ENCODE measurements around the gene IZUMO4.

The IZUMO4 gene

DNA sequence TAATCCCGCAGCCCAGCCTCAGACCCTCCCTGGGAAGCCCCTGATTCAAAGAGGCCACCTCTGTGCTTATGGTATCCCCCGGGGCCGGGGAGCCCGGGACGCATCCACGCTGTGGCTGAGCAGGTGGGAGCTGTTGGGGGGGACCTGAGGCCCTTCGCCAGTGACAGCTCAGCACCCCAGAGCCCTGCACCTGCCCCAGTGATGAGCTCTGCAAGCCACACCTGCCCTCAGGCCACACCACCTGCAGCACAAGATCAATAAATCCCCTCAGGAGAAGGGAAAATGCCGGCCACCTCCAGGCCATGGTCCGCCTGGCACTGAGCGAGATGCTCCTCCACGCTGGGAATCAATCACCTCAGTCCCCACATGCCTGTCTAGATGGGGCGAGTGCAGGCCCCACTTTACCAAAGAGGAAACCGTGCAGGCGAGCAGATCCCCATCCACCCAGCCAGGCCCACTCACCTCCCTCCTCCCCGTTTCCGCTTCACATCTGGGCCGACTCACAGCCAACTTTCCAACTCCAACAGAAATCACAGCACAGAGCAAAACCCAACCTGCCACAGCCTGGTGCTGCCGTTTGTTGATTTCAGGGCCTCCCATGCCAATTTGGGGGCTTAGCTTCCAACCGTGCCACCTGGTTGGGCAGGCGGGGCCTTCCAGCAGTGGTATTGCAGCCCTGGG is 13.4 kb upstream of the IZUMO4 start:
- peak; percentile 41 for DNase-seq

DNA sequence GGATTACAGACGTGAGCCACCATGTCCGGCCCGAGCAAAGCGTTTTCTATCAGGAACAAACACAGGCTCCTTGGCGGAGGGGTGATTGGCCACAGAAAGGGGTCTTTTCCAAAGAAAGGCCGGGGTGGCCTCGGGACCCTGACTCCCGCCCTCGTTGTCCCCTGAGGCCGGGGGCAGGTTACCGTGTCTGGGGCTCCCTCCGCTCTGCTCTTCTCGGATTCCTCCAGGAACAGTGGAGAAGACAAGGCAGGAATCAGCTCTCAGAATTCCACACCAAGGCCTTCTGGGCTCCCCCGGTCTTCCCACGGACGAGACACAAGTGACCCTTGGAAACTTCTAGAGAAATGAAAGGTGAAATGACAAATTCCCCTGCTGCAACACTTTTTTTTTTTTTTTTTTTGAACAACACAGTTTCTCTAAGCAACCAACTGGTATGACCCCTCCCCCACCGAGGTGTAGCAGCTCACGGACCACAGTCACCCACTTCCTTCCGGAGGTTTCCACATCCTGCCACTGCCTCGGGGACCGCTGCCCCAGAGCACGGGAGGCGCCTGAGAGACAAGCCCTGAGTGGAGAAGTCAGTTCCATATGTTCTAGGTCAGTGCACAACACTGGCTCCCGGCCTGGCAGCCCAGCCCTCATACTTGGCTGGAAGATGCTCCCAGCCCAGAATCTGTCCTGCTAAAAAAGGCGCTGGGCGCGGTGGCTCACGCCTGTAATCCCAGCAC is 11.6 kb upstream of the IZUMO4 start:
- peak; percentile 100 for DNase-seq

DNA sequence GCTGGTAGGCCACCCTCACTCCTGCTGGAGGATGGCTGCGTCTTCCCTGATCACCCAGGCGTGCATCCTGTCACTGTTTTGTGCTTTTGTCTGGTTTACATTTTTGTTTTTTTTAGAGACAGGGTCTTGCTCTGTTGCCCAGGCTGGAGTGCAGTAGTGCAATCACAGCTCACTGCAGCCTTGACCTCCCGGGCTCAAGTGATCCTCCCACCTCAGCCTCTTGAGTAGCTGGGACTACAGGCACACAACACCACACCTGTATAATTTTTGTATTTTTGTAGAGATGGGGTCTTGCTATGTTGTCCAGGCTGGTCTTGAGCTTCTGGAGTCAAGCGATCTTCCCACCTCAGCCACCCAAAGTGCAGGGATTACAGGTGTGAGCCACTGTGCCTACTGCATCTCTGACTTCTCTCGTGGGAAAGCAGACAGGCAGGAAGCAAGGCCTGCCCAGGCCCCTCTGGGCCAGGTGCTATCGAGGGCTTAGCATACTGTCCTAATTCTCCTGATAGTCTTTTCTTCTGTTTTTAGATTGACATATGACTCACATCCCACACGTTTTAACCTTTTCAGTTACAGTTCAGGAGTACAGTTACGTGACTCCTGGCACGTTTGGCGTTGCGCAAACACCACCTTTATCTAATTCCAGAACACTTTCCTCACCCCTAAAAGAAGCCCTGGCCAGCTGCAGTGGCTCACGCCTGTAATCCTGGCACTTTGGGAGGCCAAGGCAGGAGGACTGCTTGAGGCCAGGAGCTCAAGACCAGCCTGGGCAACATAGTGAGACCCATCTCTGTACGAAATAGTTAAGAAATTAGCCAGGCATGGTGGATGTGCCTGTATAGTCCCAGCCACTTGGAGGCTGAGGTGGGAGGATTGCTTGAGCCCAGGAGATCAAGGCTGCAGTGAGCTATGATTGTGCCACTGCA is 9.8 kb upstream of the IZUMO4 start:
- DNase-seq, result peak; percentile 59

DNA sequence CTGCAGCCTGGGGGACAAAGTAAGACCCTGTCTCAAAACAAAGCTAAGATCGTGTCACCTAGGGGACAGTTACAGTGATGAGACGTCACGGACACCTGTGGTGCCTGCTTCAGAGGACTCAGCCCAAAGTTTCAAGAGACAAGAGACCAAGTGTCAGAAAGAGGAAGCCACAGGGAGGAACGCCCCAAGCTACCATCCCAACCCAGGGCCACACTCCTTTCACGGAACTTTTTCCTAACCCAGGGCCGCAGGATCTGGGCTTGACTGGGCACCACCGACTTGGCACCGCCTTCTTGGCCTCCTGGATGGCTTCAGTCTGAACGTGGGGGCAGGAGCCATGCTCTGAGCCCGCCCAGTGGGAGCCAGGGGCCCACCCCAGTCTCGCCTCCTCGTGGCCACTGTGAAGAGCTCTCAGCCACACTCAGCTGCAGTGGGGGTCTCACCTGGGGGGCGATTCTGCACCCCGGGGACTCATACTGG is 9.1 kb upstream of the IZUMO4 start:
- peak; percentile 87 for DNase-seq

DNA sequence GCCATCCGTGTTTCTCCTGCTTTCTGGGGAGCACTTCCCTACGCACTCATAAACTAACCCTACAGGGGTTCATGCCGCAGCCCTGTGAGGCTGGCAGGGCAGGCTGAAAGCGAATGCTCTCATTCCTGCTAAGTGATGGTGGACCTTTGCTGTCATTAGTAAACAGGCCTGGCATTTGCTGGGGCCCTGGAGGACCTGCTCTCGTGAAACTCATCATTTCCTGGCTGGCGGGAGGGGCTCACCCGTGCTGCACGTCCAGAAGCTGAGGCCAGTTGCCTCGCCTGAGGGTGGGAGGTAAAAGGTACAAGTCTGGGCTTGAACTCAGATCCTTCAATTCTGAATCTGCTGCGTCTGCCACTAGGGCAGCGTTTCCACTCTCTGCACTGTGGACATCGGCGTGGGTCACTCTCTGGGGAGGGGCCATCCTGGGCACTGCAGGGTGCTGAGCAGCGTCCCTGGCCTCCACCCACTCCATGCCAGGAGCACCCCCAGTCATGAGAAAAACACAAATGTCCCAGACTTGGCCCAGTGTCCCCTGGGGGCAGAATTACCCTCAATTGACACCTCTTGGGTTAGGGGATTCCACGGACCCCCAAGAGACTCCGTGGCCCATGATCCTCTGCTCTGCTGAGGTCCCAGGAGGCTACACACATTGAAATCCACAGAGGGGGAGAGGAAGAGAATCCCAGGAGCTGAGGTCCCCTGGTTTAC is 7.6 kb upstream of the IZUMO4 start:
- DNase-seq, result no peak

DNA sequence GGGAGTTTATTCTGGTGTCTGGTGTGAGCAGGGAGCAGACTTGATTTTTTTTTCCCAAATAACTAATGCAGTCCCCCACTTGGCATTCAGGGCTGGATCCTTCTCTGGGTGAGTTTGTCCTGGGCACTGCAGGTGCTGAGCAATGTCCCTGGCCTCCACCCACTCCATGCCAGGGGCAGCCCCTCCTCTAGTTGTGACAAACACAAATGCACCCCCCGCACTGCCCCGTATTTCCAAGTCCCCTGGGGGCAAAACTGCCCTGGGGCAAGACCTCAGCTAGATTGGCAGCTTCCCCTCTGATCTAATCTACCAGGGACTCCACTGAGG is 7.0 kb upstream of the IZUMO4 start:
- DNase-seq, result no peak

DNA sequence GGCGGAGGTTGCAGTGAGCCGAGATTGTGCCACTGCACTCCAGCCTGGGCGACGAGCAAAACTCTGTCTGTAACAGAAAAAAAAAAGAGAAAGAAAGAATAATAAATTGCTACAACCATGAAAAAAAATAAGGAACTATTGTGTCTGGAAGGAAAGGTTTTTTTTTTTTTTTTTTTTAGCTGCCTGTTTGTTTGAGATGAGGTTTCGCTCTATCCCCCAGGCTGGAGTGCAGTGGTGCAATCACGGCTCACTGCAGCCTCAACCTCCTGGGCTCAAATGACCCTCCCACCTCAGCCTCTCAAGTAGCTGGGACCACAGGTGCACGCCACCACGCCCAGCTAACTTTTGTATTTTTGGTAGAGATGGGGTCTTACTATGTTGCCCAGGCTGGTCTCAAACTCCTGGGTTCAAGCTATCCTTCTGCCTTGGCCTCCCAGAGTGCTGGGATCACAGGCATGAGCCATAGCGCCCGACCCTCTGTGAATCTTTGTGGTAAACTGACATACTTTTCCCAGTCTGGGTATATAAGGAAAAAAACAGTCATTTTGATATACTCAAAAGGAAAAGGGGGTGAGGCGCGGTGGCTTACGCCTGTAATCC is 4.7 kb upstream of the IZUMO4 start:
- DNase-seq, result peak; percentile 56

DNA sequence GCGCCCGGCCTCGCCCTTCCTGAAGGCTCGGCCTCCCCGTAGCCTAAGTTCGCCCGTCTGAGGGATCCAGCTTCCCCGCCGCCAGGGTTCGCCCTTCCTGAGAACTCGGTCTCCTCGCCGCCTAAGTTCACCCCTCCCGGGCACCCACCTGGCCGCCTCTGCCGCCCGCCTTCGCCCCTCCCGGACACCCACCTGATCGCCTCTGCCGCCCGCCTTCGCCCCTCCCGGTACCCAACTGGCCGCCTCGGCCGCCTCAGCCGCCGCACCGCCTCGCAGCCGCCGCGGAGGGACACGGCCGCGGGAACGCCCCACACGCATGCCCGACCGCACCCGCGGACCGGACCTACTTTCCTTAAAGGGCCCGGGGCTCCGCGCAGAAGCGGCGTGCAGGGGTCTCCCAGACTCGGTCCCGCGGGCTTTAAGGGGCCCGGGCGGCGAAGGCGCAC is 658 bp upstream of the IZUMO4 start, which contains the start of gene MOB3A:
Gene MOB3A (minus strand): TSS at position 293 of the 446 bp plus-strand sequence. CDS start 17,766 bp downstream, outside the sequence.
- peak; percentile 94 for DNase-seq

DNA sequence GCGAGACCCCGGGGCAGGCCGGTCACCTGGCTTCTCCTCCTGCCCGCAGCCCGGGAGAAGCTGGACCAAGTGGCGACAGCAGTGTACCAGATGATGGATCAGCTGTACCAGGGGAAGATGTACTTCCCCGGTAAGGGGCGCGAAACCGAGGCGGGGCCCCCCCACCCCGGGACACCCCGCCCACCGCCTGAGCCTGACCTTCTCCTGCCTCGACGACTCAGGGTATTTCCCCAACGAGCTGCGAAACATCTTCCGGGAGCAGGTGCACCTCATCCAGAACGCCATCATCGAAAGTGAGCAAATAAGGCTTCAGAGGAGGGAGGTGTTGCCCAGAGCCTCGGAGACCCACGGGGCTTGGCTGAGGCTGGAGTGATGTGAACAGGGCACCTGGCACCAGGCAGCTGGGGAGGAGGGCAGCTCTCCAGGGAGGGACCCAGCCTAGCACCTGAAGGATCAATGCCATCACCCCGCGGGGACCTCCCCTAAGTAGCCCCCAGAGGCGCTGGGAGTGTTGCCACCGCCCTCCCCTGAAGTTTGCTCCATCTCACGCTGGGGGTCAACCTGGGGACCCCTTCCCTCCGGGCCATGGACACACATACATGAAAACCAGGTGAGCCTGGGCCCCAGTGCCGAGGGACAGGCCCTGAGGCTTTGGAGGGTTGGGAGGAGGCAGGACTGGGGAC is 629 bp downstream of the IZUMO4 start:
- DNase-seq, result no peak

DNA sequence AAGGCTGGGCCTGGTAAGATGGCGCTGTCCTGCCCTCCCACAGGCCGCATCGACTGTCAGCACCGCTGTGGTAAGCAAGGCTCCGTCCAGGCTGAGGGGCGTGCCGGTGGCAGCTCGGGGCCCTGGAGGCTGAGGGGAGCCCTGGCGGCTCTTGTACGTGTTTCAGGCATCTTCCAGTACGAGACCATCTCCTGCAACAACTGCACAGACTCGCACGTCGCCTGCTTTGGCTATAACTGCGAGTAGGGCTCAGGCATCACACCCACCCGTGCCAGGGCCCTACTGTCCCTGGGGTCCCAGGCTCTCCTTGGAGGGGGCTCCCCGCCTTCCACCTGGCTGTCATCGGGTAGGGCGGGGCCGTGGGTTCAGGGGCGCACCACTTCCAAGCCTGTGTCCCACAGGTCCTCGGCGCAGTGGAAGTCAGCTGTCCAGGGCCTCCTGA is 1.2 kb downstream of the IZUMO4 start:
- no peak for DNase-seq

DNA sequence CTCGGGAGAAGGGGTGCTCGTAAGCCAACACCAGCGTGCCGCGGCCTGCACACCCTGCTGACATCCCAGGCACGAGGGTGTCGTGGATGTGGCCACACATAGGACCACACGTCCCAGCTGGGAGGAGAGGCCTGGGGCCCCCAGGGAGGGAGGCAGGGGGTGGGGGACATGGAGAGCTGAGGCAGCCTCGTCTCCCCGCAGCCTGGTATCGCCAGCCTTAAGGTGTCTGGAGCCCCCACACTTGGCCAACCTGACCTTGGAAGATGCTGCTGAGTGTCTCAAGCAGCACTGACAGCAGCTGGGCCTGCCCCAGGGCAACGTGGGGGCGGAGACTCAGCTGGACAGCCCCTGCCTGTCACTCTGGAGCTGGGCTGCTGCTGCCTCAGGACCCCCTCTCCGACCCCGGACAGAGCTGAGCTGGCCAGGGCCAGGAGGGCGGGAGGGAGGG is 2.4 kb downstream of the IZUMO4 start:
- no peak for DNase-seq

DNA sequence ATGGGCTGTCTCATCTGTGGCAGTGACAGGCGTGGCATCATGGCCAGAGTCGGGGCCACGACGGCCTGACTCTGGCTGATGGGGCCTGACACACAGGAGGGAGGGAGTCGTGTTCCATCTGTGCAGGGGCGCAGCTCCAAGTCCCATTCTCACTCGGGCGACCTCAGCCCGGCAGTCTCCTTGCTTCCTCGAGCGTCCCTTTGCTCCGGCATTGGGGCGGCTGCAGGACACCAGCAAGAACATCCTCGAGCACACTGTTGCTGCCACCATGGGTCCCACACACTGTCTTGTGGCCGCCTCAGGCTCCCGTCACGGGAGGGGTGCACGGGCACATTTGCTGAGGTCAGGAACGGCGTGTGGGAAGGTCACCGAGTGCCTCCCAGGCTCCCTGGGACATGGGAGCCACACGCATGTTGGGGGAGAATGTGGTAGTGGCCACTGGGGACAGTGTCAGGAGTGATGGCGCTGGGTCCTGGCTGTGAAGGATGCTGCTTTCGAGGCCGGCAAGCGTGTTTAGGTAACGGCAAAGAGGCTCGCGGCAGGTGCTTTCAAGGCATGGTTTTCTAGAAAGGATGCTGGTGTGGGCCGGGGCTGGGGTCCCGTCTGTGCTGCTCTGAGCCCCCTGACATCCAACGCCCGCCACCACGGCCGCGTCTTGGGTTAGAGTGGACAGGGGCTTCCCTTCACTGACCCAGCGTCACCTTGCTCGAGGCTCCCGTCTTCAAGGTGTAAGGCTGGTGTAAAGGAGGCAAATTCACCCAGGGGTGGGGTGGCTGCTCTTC is 3.4 kb downstream of the IZUMO4 start:
- DNase-seq, result no peak

DNA sequence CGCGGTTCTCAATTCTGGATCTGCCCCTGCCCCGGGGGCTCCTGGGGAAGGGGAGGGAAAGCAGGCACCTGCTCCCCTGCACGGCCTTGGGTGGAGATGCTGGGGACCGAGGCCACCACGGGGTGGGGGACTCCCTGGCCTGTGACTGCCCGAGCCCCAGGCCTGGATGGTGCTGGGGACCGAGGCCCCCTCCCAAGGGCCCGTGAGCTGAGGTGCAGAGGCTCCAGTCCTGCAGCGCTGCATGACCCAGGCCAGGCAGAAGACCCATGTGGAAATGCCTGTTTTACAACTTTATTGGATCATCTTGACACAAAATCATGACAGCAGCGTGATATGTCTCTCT is 4.0 kb downstream of the IZUMO4 start:
- DNase-seq, result no peak

DNA sequence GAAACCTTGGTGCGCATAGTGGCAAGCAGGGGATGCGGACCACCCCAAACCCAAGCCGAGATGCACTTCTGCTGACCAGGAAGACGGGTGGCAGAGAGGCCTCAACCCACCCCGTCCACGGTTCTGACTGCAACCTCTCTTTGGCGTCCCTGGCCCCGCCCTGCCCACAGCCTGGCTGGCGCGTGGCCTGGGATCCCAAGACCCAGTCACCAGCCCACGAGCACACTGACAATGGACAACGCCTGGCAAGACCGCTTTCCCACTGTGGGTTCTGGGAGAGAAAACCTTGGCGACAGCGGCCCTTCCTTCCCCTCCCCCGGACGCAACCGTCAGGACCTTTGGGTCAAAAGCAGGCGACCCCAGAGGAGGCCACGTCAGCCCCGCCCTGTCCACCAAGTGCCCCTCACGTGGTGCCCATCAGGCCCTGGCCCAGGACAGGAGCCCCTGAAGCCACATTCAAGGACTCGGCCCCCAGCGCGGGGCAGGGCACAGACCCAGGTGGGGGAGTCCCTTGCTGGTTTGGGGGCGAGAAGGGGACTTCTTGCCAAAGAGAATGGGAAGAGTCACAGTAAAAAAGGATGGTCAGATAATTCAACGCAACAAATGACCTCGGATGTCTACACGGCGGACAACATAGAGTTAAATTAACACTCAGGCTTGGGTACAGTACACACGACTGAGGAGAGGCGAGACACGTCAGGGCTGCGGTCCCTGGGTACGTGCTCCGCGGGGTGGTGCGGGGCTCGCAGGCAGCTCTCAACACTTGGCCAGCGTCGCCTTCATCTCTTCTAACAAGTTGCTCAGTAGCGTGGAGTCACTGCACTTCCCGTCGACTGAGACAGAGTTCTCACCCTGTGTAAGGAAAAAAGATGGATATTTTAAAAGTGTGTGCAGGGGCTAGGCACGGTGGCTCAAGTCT is 5.0 kb downstream of the IZUMO4 start:
- DNase-seq, result no peak

DNA sequence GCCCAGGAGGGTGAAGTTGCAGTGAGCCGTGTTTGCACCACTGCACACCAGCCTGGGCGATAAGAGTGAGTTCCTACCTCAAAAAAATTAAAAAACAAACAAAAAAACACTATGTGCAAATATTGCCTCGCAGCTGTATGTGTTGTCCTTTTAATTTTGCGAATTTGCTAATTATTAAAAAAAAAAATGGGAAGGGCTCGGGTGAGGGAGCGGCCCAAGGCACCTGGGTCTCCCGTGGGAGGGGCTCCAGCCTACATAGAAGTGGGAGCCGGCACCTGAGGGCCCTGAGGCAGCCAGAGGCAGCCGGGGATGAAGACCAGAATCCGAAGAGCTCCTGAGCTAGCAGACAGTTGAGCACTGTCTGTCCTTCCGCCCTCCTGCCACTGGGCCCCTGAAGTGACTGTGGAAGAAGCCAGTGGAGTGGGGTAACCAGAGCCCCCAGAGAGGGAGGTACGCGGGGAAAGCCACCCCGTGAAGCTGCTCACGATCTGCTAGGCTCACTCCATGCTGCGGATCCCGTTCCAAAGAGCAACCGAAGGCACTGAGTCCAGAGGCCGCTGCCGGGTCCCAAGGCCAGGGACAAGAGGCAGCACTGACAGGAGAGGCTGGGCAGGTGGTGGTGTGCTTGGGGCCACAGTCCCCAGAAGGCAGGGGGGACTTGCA is 6.5 kb downstream of the IZUMO4 start:
- no peak for DNase-seq

DNA sequence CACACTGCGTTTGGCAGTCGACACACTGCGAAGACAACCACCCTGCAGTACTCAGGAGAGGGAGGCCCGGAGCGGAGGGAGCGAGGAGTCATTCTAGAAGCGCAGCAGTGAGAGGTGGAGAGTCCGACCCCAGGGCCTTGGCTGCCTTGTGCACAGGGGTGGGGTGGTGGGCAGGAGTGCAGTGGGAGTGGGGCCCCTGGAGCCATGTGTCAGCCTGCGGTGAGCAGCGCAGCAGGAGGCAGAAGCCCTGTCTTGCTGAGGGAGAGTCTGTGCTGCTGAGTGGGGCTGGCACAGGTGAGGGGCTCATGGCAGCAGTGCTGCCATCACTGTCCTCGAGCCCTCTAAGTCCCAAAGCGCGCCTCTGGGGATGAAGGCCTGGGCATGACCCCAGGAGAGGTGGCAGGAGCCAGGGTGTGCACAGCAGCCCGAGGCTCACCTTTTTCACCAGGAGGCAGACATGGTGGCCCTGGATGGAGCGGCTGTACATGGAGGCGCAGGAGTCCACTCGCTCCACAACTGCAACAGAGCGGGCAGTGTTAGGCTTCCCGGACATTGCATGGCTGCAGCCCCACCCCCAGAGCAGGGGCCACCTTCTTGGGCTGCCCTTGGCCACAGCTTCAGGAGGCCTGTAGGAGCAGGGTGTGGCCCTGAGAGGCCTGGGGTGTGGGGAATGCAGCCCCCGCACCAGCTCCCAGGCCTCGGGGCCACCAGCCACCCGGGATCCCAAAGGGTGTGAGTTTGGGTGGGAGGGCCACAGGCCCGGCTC is 11.7 kb downstream of the IZUMO4 start:
- no peak for DNase-seq

DNA sequence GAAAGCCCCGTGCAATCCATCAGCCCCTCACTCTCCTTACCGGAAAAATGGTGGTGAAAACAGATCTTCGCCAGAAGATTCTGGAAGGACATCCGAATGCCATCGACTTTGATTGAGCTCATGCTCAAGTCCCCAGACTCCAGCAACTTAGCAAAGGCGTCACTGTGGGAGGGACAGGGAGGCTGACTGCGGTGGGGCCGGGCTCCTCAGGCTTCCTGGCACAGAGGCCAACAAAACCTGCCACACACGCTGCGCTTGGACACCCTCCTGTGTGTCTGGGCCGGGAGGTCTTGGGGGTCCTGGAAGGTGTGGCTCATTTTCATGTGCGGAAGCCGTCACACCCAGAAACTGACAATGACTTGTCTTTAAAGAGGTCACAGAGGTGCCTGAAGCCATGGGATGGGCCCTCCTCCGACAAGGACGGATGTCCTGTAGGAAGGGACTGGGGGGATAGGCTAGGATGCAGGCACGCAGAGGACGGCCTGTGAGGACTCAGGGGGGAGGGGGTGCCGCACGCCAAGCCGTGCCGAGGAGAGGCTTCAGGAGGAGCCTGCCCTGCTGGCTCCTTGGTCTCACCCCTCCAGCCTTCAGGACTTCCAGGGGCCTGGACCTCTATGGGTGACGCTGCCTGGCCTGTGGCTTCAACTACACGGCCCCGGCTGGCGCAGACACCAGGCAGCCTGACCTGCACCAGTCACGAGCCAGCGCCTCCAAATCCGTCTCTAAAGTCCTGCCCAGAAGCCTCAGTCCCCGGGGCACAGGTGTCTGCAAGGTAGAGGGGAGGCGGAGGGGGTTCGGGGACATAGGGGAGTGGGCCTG is 12.5 kb downstream of the IZUMO4 start:
- DNase-seq, result no peak

All from MV-4-11 (cell line).